GM12872 (cell line): ENCODE results near the gene SFRP2.

ENCODE experiments used
- CTCF ChIP-seq: IDR thresholded peaks from 3 replicates; pipeline ENCODE4 v1.5.1; 2011; ENCODE audit warnings: low read depth, mild to moderate bottlenecking, low read length, moderate library complexity; ENCODE audit not compliant: insufficient read depth

SFRP2 gene

GRCh38 chr4:153735906-153736461 lies 52.9 kb downstream of the SFRP2 start:
- no peak for TF ChIP-seq CTCF

DNA sequence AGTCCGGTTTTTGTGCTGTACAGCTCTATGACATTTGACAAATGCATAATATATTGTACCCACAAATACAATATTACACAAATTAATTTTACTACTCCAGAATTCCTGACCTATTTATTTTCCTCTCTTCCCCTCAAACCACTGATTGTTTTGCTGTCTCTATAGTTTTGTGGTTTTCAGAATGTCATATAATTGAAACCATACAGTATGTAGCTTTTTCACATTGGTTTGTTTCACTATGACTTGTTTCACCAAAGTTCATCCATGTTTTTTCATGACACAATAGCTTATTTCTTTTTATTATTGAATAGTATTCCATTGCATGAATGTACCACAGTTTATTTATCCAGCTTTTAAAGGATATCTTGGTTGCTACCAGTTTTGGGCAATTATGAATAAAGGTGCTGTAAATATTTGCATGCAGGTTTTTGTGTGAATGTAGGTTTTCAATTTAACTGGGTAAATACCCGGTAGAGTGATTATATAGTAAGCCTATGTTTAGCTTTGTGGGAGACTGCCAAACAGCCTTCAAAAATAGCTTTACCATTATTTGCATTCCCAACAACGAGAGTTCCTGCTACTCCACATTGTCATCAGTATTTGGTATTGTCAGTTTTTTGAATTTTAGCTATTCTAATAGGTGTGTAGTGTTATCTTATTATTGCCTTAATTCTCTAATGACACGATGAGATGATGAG lies 55.0 kb downstream of the SFRP2 start:
- TF ChIP-seq CTCF: no peak

DNA sequence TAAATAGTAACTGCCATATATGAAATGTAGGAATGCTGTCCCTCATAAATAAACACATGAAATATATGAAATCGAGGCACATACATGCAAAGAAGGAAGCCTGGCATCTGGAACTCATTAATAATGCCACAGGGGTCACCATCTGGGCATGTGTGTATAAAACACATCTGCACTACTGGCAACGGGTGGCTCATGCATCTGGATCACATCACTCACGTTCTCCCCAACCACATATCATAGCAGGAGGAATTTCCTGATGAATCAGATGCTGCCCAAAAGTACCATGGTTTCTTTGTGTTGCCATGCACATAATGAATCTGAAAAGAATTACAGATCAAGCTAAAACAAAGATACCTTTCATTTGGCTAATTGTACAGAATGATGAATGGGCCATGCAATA lies 57.6 kb downstream of the SFRP2 start:
- no peak for TF ChIP-seq CTCF
